Adrenal gland (tissue), 12 donors: ENCODE data around the gene SOD3. TPM values are rescaled to one million over a fixed set of nuclear protein-coding genes. Genes with fewer than 3 reads are reported as not detected.
A peak's percentile ranks its signal among the peaks of the same experiment; 100 is the strongest.

Source experiments
- DNase-seq, 7 donors: peaks; one replicate each; pipeline ENCODE4 v3.0.0-alpha.2; 2019 to 2020
- H3K27ac ChIP-seq, 5 donors: fragments of 200-600 bp; sonication (generic) in 4 of 5; 1 replicate in 3 of 5; 2 replicates in 2 of 5; pipeline versions ENCODE4 v1.5.1 to v1.8.0; 2016 to 2020; ENCODE audit warnings: mild to moderate bottlenecking in 1 of 5
- H3K27me3 ChIP-seq: fragments of 200-600 bp; 2 replicates; pipeline ENCODE4 v1.8.0; 2021
- H3K36me3 ChIP-seq, 2 donors: fragments of 200-600 bp; replicated peaks in 1 of 2; 1 replicate in 1 of 2; 2 replicates in 1 of 2; pipeline versions ENCODE4 v1.5.1 to v1.8.0; 2018 to 2022
- H3K4me1 ChIP-seq, 2 donors: fragments of 200-600 bp; replicated peaks in 1 of 2; 1 replicate in 1 of 2; 2 replicates in 1 of 2; pipeline versions ENCODE4 v1.5.1 to v1.8.0; 2018 to 2021
- H3K4me3 ChIP-seq, 4 donors: fragments of 200-600 bp; sonication (generic) in 3 of 4; one replicate each; pipeline ENCODE4 v1.5.1; 2016 to 2018
- H3K9me3 ChIP-seq, 3 donors: fragments of 200-600 bp; sonication (generic) in 1 of 3; replicated peaks in 1 of 3; 1 replicate in 2 of 3; 2 replicates in 1 of 3; pipeline versions ENCODE4 v1.5.1 to v1.8.0; 2016 to 2021
- POLR2A ChIP-seq, 2 donors: fragments of 450-650 bp; IDR thresholded peaks; one replicate each; pipeline ENCODE4 v1.6.1; 2017; ENCODE audit warnings: antibody characterized with exemption in 2 of 2, mild to moderate bottlenecking in 2 of 2, moderate library complexity in 1 of 2
- WGBS, 4 donors: extraction: QIAGEN DNeasy Blood & Tissue Kit in 2 of 4; methylation state at CpG; one replicate each; pipeline versions ENCODE4 v1.1.5 to v1.1.7; 2013 to 2017; 5-methylcytosine and 5-hydroxymethylcytosine counted together
- intact Hi-C, 2 donors: fragments of 100-400 bp; cut with DNase I; formaldehyde crosslinking; loops; one replicate each; pipeline versions ENCODE4 v1.14.1 to v1.15.0; 2022 to 2023
- polyA plus RNA-seq, 3 donors: library from polyadenylated mRNA; stranded (reverse); fragments of 200-250 nt in 2 of 3; fragments of 350-450 nt in 1 of 3; fragmentation: Illumina TruSeq in 1 of 3; extraction: RNeasy Lipid Tissue Mini Kit (QIAGEN cat#74804) in 1 of 3; gene quantifications; one replicate each; pipeline ENCODE4 v1.2.3, GENCODE V29; 2013 to 2014
- total RNA-seq, 9 donors: library from RNA; depleted of rRNA in 4 of 9; stranded (reverse); fragments of >200 nt in 4 of 9; fragments of 120-200 nt in 1 of 9; fragmentation: NEBNext Ultra II Directional in 1 of 9; extraction: Animal tissue kit (Norgen Biotek cat#: 25700) in 1 of 9; gene quantifications; one replicate each; pipeline versions ENCODE4 v1.1.0 to v1.2.4, GENCODE V29; 2013 to 2023
- TF ChIP-seq, protein P1 (sequence below), 6 experiments: fragments of 450-650 bp in 4 of 6; fragments of 200-600 bp in 2 of 6; sonication (generic) in 1 of 6; IDR thresholded peaks; 1 replicate in 5 of 6; 2 replicates in 1 of 6; pipeline versions ENCODE4 v1.5.1 to v1.8.0; 2016 to 2021; ENCODE audit warnings: antibody characterized with exemption in 6 of 6, mild to moderate bottlenecking in 2 of 6, moderate library complexity in 1 of 6
- donor health status: healthy with polysubstance abuse.
- donor health status: Bipolar disorder and iron deficiency.
- donor health status: DM: yes; HTN: yes; CAD: no.
- donor health status: DM: no; HTN: no; CAD: no.
- donor health status: DM: no; HTN: no; CAD: no.
- donor health status: DM: yes; HTN: yes; CAD: no.

The SOD3 gene
- total and polyA plus RNA-seq, 12 donors, result 0.39 to 55.6 (median 23.1) TPM

DNA sequence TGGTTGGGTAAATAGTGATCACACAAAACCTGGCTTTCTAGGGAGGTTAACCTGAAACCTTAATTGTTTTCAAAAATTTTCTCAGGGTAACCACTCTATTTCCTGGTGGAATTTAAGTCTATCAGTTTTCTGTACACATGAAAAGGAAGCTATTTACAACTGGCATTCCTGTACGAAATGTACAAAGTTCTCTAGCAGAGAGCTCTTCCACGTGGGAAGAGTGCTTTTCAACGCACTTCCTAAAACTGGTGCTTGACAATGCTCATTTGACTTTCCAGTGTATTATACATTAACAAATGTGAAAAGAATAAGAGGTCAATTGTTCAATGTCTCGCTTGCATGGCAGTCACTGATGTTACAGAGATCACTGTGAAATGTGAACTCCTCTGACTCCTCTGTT, 2.8 kb upstream of the SOD3 start:
- H3K27ac ChIP-seq, result no peak overlapping the region
- DNase-seq, result no peak
- H3K9me3 ChIP-seq, result no peaks in the 10 kb centered on the region
- H3K36me3 ChIP-seq, result no peaks in the 10 kb centered on the region
- WGBS, 4 donors, result 65 to 80% (median 72%) methylated on average over 4 of the region's 4 CpGs
- peaks cover 9 to 20% of the 10 kb centered on the region in 2 donors for H3K4me1 ChIP-seq
- TF ChIP-seq, protein P1, sequence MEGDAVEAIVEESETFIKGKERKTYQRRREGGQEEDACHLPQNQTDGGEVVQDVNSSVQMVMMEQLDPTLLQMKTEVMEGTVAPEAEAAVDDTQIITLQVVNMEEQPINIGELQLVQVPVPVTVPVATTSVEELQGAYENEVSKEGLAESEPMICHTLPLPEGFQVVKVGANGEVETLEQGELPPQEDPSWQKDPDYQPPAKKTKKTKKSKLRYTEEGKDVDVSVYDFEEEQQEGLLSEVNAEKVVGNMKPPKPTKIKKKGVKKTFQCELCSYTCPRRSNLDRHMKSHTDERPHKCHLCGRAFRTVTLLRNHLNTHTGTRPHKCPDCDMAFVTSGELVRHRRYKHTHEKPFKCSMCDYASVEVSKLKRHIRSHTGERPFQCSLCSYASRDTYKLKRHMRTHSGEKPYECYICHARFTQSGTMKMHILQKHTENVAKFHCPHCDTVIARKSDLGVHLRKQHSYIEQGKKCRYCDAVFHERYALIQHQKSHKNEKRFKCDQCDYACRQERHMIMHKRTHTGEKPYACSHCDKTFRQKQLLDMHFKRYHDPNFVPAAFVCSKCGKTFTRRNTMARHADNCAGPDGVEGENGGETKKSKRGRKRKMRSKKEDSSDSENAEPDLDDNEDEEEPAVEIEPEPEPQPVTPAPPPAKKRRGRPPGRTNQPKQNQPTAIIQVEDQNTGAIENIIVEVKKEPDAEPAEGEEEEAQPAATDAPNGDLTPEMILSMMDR (IDR thresholded peaks at IDR 0.05), result no peak
- TF ChIP-seq POLR2A (IDR thresholded peaks at IDR 0.05), result no peak
- no peak overlapping the region for H3K4me3 ChIP-seq
- intact Hi-C loops, result no loop called here
- H3K27me3 ChIP-seq, result no peaks in the 10 kb centered on the region

DNA sequence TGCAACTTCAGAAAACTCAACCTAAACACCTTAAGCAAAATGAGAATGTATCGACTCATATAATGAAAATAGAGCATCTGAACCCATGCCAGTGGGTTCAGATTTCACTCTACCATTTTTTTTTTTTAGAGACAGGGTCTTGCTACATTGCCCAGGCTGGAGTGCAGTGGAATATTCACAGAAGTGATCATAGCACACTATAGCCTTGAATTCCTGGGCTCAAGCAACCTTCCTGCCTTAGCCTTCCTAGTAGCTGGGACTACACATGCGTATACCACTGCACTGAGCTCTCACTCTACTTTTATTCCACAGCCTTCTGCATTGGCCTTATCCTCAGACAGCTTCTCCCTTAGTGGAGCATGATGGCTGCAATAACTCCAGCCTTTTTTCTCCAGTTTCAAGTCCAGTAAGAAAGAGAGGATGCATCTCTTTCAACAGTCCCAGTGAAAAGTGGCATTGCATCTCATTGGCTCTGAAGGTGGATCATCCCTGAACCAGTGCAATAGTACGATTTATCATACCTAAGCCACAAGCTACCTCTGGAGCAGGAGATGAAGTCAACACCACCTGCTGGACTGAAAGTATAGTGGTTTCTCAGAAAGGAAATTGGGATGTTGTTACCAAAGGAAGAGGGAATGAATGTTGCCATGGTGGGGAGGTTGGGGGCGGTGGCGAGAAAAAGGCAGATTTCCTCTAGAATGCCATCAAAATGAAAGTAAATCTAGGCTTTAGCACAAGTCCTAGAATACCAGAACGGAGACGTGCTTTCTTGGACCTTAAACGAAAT, 2.0 kb upstream of the SOD3 start:
- Histone ChIP-seq H3K36me3 (no peaks in the 10 kb centered on the region), H3K4me1 (peaks cover 9 to 20% of the 10 kb centered on the region in 2 donors), H3K27me3 (peaks cover 4% of the 10 kb centered on the region), H3K9me3 (no peaks in the 10 kb centered on the region), H3K27ac (no peak overlapping the region), H3K4me3 (no peak overlapping the region)
- WGBS, 4 donors, result 79 to 86% (median 83%) methylated on average over 8 of the region's 8 CpGs
- intact Hi-C loops, result no loop called here
- TF ChIP-seq, protein P1 (IDR thresholded peaks at IDR 0.05), result peak in 2 of 6 experiments; percentile 14 to 20
- no peak for TF ChIP-seq POLR2A (IDR thresholded peaks at IDR 0.05)
- DNase-seq, result no peak

- Histone ChIP-seq H3K4me3 (no peak overlapping the region), H3K27me3 (peaks cover 5% of the 10 kb centered on the region), H3K27ac (peak overlapping the region in 2 of 5 donors; percentile 66 to 89), H3K36me3 (no peaks in the 10 kb centered on the region), H3K9me3 (no peaks in the 10 kb centered on the region), H3K4me1 (peaks cover 9 to 20% of the 10 kb centered on the region in 2 donors)
- intact Hi-C loops, result no loop called here
- no peak for DNase-seq
- WGBS, 4 donors, result 49 to 74% (median 70%) methylated on average over 4 of the region's 4 CpGs
- TF ChIP-seq, protein P1 (IDR thresholded peaks at IDR 0.05), result no peak
- no peak for TF ChIP-seq POLR2A (IDR thresholded peaks at IDR 0.05)
Measured at GRCh38 chr4:24794051-24794450, 1.3 kb upstream of the SOD3 start.

- intact Hi-C loops, result no loop called here
- Histone ChIP-seq H3K4me1 (peaks cover 9 to 21% of the 10 kb centered on the region in 2 donors), H3K4me3 (peak overlapping the region in 1 of 4 donors; percentile 46), H3K27ac (peak overlapping the region in 2 of 5 donors; percentile 66 to 89), H3K9me3 (no peaks in the 10 kb centered on the region), H3K36me3 (no peaks in the 10 kb centered on the region), H3K27me3 (peaks cover 9% of the 10 kb centered on the region)
- WGBS, 4 donors, result 49 to 59% (median 52%) methylated on average over 10 of the region's 10 CpGs
- TF ChIP-seq, protein P1 (IDR thresholded peaks at IDR 0.05), result no peak
- no peak for TF ChIP-seq POLR2A (IDR thresholded peaks at IDR 0.05)
- peak in 5 of 7 donors; percentile 28 to 54 (median 35) for DNase-seq
Measured at GRCh38 chr4:24794480-24794879, 893 bp upstream of the SOD3 start.
